ENCODE data around the gene MINDY3.

GRCh38 chr10:15804109-15804508 is 56.2 kb downstream of the MINDY3 start:
- TF ChIP-seq E2F5 (CRISPR knock-in tag; IDR thresholded peaks at IDR 0.05) (no peak), ZNF281 (CRISPR knock-in tag; IDR thresholded peaks at IDR 0.05) (no peak), CBFB (CRISPR knock-in tag; IDR thresholded peaks at IDR 0.05; ENCODE audit: low read depth) (no peak), CTCF (IDR thresholded peaks at IDR 0.05) (no peak), SMAD3 (CRISPR knock-in tag; IDR thresholded peaks at IDR 0.05; ENCODE audit: borderline replicate concordance) (no peak), HMGXB4 (CRISPR knock-in tag; IDR thresholded peaks at IDR 0.05) (no peak)

All from WTC11 (cell line).